ENCODE results near the gene ARL8A.

DNA sequence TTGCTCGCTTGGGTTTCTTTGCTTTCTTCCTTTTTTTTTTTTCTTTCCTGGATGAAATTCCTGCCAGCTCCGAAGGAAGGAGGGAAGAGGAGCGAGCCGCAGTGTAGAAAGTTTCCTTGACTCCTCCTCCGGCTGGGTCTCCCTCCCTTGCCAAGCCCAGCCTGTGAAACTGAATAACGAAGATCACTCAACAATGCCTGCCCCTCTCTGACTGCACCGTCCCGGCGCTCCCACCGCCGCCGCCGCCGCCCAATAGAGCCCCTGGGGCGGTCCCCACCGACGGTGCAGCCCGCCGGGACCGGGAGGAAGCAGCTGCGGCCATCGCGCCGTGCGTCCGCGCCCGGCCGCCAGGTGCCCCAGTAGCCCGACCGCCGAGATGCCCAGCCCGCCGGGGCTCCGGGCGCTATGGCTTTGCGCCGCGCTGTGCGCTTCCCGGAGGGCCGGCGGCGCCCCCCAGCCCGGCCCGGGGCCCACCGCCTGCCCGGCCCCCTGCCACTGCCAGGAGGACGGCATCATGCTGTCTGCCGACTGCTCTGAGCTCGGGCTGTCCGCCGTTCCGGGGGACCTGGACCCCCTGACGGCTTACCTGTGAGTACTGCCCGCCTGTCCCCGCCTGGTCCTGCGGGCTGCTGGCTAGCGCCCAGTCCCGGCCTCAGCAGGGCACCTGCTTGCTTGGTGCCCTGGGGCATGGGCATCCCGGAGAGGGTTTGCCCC is 49.2 kb upstream of the ARL8A start, which contains the start of gene LGR6:
- no peak for TF ChIP-seq POLR2A (IDR thresholded peaks at IDR 0.05)
- TF ChIP-seq EP300 (IDR thresholded peaks at IDR 0.05), result no peak
- TF ChIP-seq, protein P1, sequence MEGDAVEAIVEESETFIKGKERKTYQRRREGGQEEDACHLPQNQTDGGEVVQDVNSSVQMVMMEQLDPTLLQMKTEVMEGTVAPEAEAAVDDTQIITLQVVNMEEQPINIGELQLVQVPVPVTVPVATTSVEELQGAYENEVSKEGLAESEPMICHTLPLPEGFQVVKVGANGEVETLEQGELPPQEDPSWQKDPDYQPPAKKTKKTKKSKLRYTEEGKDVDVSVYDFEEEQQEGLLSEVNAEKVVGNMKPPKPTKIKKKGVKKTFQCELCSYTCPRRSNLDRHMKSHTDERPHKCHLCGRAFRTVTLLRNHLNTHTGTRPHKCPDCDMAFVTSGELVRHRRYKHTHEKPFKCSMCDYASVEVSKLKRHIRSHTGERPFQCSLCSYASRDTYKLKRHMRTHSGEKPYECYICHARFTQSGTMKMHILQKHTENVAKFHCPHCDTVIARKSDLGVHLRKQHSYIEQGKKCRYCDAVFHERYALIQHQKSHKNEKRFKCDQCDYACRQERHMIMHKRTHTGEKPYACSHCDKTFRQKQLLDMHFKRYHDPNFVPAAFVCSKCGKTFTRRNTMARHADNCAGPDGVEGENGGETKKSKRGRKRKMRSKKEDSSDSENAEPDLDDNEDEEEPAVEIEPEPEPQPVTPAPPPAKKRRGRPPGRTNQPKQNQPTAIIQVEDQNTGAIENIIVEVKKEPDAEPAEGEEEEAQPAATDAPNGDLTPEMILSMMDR (IDR thresholded peaks at IDR 0.05), result peak in 2 of 6 experiments; percentile 22 to 45

All from upper lobe of left lung (tissue), 4 donors.